GM23338 (cell line): ENCODE measurements around the gene ARHGAP12. TPM values are rescaled to one million over a fixed set of nuclear protein-coding genes. Genes with fewer than 3 reads are reported as not detected.

Source experiments
- ATAC-seq: fragments of 200-7000 bp; cut with Tn5 transposase; 3 replicates; pipeline ENCODE4 v1.9.1; 2020
- DNase-seq: peaks from one replicate; pipeline ENCODE4 v3.0.0-alpha.2; 2015; ENCODE audit warnings: low spot score
- H2AFZ ChIP-seq: fragments of 200-600 bp; sonication (generic); 2 replicates; pipeline ENCODE4 v1.8.0; 2016; ENCODE audit warnings: antibody characterized with exemption, mild to moderate bottlenecking, moderate library complexity
- H3F3A ChIP-seq: fragments of 200-600 bp; sonication (generic); replicated peaks from 2 replicates; pipeline ENCODE4 v1.8.0; 2017; ENCODE audit warnings: antibody characterized with exemption, mixed run types, low read depth
- H3K27ac ChIP-seq: fragments of 200-600 bp; sonication (generic); 2 replicates; pipeline ENCODE4 v1.6.1; 2016; ENCODE audit warnings: low read depth
- H3K27me3 ChIP-seq: fragments of 200-600 bp; sonication (generic); 2 replicates; pipeline ENCODE4 v1.8.0; 2016; ENCODE audit warnings: mild to moderate bottlenecking, mixed run types, moderate library complexity; ENCODE audit not compliant: insufficient read depth
- H3K36me3 ChIP-seq: fragments of 200-600 bp; sonication (generic); 2 replicates; pipeline ENCODE4 v1.8.0; 2016; ENCODE audit warnings: mild to moderate bottlenecking; ENCODE audit not compliant: insufficient read depth
- H3K4me1 ChIP-seq: fragments of 200-600 bp; sonication (generic); 2 replicates; pipeline ENCODE4 v1.8.0; 2016; ENCODE audit warnings: mild to moderate bottlenecking, moderate library complexity; ENCODE audit not compliant: insufficient read depth
- H3K4me2 ChIP-seq: fragments of 200-600 bp; sonication (generic); 2 replicates; pipeline ENCODE4 v1.7.1; 2017; ENCODE audit warnings: mixed run types
- H3K4me3 ChIP-seq: fragments of 200-600 bp; sonication (generic); 2 replicates; pipeline ENCODE4 v1.6.1; 2016; ENCODE audit warnings: mixed run types
- H3K79me2 ChIP-seq: fragments of 200-600 bp; sonication (generic); replicated peaks from 2 replicates; pipeline ENCODE4 v1.8.0; 2017; ENCODE audit warnings: mild to moderate bottlenecking; ENCODE audit not compliant: insufficient read depth
- H3K9me2 ChIP-seq: fragments of 200-600 bp; sonication (generic); 2 replicates; pipeline ENCODE4 v1.8.0; 2017; ENCODE audit not compliant: insufficient read depth
- H4K20me1 ChIP-seq: fragments of 200-600 bp; sonication (generic); replicated peaks from 2 replicates; pipeline ENCODE4 v1.8.0; 2017; ENCODE audit warnings: mild to moderate bottlenecking; ENCODE audit not compliant: insufficient read depth
- H3K27ac Mint-ChIP-seq: 2 replicates; pipeline ENCODE4 v1.8.0; 2020; ENCODE audit warnings: inconsistent platforms, mild to moderate bottlenecking, moderate library complexity, mixed read lengths
- H3K27me3 Mint-ChIP-seq: 3 replicates; pipeline ENCODE4 v1.8.0; 2022; ENCODE audit warnings: low read depth, mild to moderate bottlenecking, moderate library complexity, mixed read lengths, inconsistent platforms; ENCODE audit not compliant: insufficient read depth, poor library complexity
- H3K36me3 Mint-ChIP-seq: 3 replicates; pipeline ENCODE4 v1.8.0; 2021; ENCODE audit warnings: low read depth, mild to moderate bottlenecking, inconsistent platforms, moderate library complexity, mixed read lengths
- H3K4me1 Mint-ChIP-seq: 3 replicates; pipeline ENCODE4 v1.8.0; 2020; ENCODE audit warnings: mild to moderate bottlenecking, inconsistent platforms, mixed read lengths
- H3K4me3 Mint-ChIP-seq: 3 replicates; pipeline ENCODE4 v1.8.0; 2021; ENCODE audit warnings: moderate library complexity, mild to moderate bottlenecking, inconsistent platforms, mixed read lengths
- H3K9me3 Mint-ChIP-seq: 3 replicates; pipeline ENCODE4 v1.8.0; 2020; ENCODE audit warnings: moderate library complexity, mild to moderate bottlenecking, inconsistent platforms, mixed read lengths
- CREB1 ChIP-seq: fragments of 250-450 bp; sonication (Bioruptor Pico); IDR thresholded peaks from 2 replicates; pipeline ENCODE4 v1.5.0; 2020; ENCODE audit warnings: low read depth, mild to moderate bottlenecking, moderate library complexity
- EZH2 ChIP-seq: fragments of 200-600 bp; sonication (generic); IDR thresholded peaks from one replicate; pipeline ENCODE4 v1.8.0; 2017; ENCODE audit warnings: antibody characterized with exemption, mild to moderate bottlenecking, low read depth; ENCODE audit not compliant: unreplicated experiment
- EZH2phosphoT487 ChIP-seq: fragments of 200-600 bp; sonication (generic); IDR thresholded peaks from one replicate; pipeline ENCODE4 v1.8.1; 2018; ENCODE audit warnings: antibody characterized with exemption; ENCODE audit not compliant: unreplicated experiment
- JUNB ChIP-seq: IDR thresholded peaks from one replicate; pipeline ENCODE4 v1.6.1; 2016; ENCODE audit warnings: antibody characterized with exemption; ENCODE audit not compliant: unreplicated experiment
- NANOG ChIP-seq: IDR thresholded peaks from 2 replicates; pipeline ENCODE4 v1.6.1; 2016; ENCODE audit warnings: antibody characterized with exemption, borderline replicate concordance
- POLR2AphosphoS5 ChIP-seq: IDR thresholded peaks from 2 replicates; pipeline ENCODE4 v1.6.1; 2016; ENCODE audit warnings: antibody characterized with exemption, low read depth
- STAT1 ChIP-seq: IDR thresholded peaks from one replicate; pipeline ENCODE4 v1.6.1; 2016; ENCODE audit warnings: antibody characterized with exemption; ENCODE audit not compliant: unreplicated experiment
- ZNF114 ChIP-seq: fragments of 250-450 bp; sonication (Bioruptor Pico); IDR thresholded peaks from 2 replicates; pipeline ENCODE4 v1.5.0; 2020; ENCODE audit warnings: mild to moderate bottlenecking, moderate library complexity
- ZNF331 ChIP-seq: fragments of 250-450 bp; sonication (Bioruptor Pico); IDR thresholded peaks from 2 replicates; pipeline ENCODE4 v1.5.0; 2020; ENCODE audit warnings: low read depth, mild to moderate bottlenecking, moderate library complexity
- polyA plus RNA-seq: library from polyadenylated mRNA; unstranded; fragments of >200 nt; fragmentation: Nextera tagmentation; extraction: Ambion mirVana; gene quantifications from 2 replicates; pipeline ENCODE4 v1.2.1, GENCODE V29; 2016
- total RNA-seq: library from RNA; depleted of rRNA; stranded (reverse); fragments of >200 nt; shearing (Covaris generic); gene quantifications from 2 replicates; pipeline ENCODE4 v1.2.3, GENCODE V29; 2014
- TF ChIP-seq, protein P1 (sequence below): fragments of 250-450 bp; sonication (Bioruptor Pico); IDR thresholded peaks from 2 replicates; pipeline ENCODE4 v1.5.0; 2020; ENCODE audit warnings: mild to moderate bottlenecking, moderate library complexity
- TF ChIP-seq, protein P2 (sequence below): IDR thresholded peaks from 2 replicates; pipeline ENCODE4 v1.6.1; 2016; ENCODE audit warnings: antibody characterized with exemption
- TF ChIP-seq, protein P3 (sequence below): IDR thresholded peaks from one replicate; pipeline ENCODE4 v1.6.1; 2018; ENCODE audit warnings: antibody characterized with exemption; ENCODE audit not compliant: unreplicated experiment
- TF ChIP-seq, protein P4 (sequence below), 2 experiments: fragments of 200-600 bp in 1 of 2; sonication (generic) in 1 of 2; conservative IDR thresholded peaks; 2 replicates each; pipeline versions ENCODE4 v1.5.1 to v1.6.1; 2016 to 2017; ENCODE audit warnings: antibody characterized with exemption in 2 of 2, low read depth in 2 of 2, mild to moderate bottlenecking in 2 of 2, moderate library complexity in 1 of 2

The ARHGAP12 gene
- total and polyA plus RNA-seq, 2 experiments from 2014 or later, result 27.5 to 50.7 TPM

DNA sequence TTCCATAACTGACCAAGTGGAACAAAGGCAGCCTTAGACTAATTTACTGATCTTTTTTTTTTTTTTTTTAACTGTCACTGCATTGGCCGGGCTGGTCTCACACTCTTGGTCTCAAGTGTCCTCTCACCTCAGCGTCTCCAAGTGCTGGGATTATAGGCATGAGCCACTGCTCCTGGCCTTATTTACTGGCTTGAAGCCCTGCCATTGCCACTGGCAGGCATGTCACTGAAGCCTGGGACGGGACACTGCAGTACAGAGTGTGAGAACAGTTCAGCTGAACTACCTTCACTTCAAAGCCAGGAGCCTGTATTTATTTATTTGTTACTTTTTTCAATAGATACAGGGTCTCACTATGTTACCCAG, 15.4 kb upstream of the ARHGAP12 start:
- Histone ChIP-seq H3K36me3 (no peaks in the 10 kb centered on the region), H3K27ac (no peak overlapping the region), H3K9me2 (no peaks in the 10 kb centered on the region), H4K20me1 (no peaks in the 10 kb centered on the region), H3K79me2 (no peaks in the 10 kb centered on the region), H2AFZ (no peak overlapping the region), H3K4me3 (no peak overlapping the region), H3K4me2 (no peak overlapping the region), H3K27me3 (no peaks in the 10 kb centered on the region), H3F3A (no peaks in the 10 kb centered on the region), H3K4me1 (peaks cover 14% of the 10 kb centered on the region)
- ATAC-seq (no peak), DNase-seq (no peak)
- peaks cover 2% of the 10 kb centered on the region for H3K27me3 Mint-ChIP-seq
- H3K36me3 Mint-ChIP-seq, result no peaks in the 10 kb centered on the region
- peaks cover 13% of the 10 kb centered on the region for H3K4me1 Mint-ChIP-seq
- H3K9me3 Mint-ChIP-seq, result no peaks in the 10 kb centered on the region
- no peak overlapping the region for H3K27ac Mint-ChIP-seq
- no peak overlapping the region for H3K4me3 Mint-ChIP-seq
- TF ChIP-seq, protein P1, sequence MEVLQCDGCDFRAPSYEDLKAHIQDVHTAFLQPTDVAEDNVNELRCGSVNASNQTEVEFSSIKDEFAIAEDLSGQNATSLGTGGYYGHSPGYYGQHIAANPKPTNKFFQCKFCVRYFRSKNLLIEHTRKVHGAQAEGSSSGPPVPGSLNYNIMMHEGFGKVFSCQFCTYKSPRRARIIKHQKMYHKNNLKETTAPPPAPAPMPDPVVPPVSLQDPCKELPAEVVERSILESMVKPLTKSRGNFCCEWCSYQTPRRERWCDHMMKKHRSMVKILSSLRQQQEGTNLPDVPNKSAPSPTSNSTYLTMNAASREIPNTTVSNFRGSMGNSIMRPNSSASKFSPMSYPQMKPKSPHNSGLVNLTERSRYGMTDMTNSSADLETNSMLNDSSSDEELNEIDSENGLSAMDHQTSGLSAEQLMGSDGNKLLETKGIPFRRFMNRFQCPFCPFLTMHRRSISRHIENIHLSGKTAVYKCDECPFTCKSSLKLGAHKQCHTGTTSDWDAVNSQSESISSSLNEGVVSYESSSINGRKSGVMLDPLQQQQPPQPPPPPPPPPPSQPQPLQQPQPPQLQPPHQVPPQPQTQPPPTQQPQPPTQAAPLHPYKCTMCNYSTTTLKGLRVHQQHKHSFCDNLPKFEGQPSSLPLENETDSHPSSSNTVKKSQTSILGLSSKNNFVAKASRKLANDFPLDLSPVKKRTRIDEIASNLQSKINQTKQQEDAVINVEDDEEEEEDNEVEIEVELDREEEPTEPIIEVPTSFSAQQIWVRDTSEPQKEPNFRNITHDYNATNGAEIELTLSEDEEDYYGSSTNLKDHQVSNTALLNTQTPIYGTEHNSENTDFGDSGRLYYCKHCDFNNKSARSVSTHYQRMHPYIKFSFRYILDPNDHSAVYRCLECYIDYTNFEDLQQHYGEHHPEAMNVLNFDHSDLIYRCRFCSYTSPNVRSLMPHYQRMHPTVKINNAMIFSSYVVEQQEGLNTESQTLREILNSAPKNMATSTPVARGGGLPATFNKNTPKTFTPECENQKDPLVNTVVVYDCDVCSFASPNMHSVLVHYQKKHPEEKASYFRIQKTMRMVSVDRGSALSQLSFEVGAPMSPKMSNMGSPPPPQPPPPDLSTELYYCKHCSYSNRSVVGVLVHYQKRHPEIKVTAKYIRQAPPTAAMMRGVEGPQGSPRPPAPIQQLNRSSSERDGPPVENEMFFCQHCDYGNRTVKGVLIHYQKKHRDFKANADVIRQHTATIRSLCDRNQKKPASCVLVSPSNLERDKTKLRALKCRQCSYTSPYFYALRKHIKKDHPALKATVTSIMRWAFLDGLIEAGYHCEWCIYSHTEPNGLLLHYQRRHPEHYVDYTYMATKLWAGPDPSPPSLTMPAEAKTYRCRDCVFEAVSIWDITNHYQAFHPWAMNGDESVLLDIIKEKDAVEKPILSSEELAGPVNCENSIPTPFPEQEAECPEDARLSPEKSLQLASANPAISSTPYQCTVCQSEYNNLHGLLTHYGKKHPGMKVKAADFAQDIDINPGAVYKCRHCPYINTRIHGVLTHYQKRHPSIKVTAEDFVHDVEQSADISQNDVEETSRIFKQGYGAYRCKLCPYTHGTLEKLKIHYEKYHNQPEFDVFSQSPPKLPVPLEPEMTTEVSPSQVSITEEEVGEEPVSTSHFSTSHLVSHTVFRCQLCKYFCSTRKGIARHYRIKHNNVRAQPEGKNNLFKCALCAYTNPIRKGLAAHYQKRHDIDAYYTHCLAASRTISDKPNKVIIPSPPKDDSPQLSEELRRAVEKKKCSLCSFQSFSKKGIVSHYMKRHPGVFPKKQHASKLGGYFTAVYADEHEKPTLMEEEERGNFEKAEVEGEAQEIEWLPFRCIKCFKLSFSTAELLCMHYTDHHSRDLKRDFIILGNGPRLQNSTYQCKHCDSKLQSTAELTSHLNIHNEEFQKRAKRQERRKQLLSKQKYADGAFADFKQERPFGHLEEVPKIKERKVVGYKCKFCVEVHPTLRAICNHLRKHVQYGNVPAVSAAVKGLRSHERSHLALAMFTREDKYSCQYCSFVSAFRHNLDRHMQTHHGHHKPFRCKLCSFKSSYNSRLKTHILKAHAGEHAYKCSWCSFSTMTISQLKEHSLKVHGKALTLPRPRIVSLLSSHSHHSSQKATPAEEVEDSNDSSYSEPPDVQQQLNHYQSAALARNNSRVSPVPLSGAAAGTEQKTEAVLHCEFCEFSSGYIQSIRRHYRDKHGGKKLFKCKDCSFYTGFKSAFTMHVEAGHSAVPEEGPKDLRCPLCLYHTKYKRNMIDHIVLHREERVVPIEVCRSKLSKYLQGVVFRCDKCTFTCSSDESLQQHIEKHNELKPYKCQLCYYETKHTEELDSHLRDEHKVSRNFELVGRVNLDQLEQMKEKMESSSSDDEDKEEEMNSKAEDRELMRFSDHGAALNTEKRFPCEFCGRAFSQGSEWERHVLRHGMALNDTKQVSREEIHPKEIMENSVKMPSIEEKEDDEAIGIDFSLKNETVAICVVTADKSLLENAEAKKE (CRISPR knock-in tag), result no peak
- TF ChIP-seq JUNB (no peak), CREB1 (no peak), ZNF114 (CRISPR knock-in tag) (no peak), EZH2 (no peak), ZNF331 (no peak), EZH2phosphoT487 (no peak), NANOG (no peak), STAT1 (no peak), POLR2AphosphoS5 (no peak)
- TF ChIP-seq, protein P2, sequence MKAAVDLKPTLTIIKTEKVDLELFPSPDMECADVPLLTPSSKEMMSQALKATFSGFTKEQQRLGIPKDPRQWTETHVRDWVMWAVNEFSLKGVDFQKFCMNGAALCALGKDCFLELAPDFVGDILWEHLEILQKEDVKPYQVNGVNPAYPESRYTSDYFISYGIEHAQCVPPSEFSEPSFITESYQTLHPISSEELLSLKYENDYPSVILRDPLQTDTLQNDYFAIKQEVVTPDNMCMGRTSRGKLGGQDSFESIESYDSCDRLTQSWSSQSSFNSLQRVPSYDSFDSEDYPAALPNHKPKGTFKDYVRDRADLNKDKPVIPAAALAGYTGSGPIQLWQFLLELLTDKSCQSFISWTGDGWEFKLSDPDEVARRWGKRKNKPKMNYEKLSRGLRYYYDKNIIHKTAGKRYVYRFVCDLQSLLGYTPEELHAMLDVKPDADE, result no peak
- TF ChIP-seq, protein P3, sequence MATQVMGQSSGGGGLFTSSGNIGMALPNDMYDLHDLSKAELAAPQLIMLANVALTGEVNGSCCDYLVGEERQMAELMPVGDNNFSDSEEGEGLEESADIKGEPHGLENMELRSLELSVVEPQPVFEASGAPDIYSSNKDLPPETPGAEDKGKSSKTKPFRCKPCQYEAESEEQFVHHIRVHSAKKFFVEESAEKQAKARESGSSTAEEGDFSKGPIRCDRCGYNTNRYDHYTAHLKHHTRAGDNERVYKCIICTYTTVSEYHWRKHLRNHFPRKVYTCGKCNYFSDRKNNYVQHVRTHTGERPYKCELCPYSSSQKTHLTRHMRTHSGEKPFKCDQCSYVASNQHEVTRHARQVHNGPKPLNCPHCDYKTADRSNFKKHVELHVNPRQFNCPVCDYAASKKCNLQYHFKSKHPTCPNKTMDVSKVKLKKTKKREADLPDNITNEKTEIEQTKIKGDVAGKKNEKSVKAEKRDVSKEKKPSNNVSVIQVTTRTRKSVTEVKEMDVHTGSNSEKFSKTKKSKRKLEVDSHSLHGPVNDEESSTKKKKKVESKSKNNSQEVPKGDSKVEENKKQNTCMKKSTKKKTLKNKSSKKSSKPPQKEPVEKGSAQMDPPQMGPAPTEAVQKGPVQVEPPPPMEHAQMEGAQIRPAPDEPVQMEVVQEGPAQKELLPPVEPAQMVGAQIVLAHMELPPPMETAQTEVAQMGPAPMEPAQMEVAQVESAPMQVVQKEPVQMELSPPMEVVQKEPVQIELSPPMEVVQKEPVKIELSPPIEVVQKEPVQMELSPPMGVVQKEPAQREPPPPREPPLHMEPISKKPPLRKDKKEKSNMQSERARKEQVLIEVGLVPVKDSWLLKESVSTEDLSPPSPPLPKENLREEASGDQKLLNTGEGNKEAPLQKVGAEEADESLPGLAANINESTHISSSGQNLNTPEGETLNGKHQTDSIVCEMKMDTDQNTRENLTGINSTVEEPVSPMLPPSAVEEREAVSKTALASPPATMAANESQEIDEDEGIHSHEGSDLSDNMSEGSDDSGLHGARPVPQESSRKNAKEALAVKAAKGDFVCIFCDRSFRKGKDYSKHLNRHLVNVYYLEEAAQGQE, result no peak
- TF ChIP-seq, protein P4, sequence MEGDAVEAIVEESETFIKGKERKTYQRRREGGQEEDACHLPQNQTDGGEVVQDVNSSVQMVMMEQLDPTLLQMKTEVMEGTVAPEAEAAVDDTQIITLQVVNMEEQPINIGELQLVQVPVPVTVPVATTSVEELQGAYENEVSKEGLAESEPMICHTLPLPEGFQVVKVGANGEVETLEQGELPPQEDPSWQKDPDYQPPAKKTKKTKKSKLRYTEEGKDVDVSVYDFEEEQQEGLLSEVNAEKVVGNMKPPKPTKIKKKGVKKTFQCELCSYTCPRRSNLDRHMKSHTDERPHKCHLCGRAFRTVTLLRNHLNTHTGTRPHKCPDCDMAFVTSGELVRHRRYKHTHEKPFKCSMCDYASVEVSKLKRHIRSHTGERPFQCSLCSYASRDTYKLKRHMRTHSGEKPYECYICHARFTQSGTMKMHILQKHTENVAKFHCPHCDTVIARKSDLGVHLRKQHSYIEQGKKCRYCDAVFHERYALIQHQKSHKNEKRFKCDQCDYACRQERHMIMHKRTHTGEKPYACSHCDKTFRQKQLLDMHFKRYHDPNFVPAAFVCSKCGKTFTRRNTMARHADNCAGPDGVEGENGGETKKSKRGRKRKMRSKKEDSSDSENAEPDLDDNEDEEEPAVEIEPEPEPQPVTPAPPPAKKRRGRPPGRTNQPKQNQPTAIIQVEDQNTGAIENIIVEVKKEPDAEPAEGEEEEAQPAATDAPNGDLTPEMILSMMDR (conservative IDR thresholded peaks at IDR 0.05; ENCODE audit: low read depth in 2 of 2), result no peak
